Right kidney (tissue), 1 donor: ENCODE results near the gene RPL3.
"Not testable (repeated sequence)": the region's sequence is repeated elsewhere in the genome, so short reads cannot be mapped to it uniquely, and the experiment has no call there.

Experiments
- DNase-seq: peaks from one replicate; pipeline ENCODE4 v3.0.0-alpha.2; 2016

RPL3 gene

DNA sequence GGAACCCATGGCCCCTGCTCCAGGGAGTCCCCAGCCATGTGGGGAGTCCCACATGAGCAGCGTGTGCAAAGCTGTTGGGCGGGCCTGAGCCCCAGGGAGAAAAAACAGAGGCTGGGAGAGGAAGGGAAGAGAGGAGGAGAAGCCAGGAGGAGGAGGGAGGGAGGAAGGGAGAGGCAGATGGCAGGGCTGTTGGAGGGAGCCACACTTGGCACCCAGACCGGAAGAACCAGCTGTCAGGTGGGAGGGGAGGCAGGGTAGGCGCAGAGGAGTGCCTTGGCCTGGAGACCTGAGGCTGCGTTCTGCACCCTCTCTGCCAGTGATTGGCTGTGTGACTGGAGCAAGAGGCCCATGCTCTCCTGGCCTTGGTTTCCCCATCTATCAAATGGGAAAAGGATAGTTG lies 37.0 kb upstream of the RPL3 start:
- no peak for DNase-seq

DNA sequence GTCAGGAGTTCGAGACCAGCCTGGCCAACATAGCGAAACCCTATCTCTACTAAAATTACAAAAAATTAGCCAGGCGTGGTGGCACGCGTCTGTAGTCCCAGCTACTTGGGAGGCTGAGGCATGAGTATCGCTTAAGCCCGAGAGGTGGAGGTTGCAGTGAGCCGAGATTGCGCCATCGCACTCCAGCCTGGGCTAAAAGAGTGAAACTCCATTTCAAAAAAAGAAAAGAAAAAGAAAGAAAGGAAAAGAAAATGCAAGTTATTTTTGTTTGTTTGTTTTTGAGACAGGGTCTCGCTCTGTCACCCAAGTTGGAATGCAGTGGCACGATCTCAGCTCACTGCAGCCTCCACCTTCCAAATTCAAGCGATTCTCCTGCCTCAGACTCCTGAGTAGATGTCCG lies 36.4 kb upstream of the RPL3 start:
- DNase-seq: not testable (repeated sequence)

DNA sequence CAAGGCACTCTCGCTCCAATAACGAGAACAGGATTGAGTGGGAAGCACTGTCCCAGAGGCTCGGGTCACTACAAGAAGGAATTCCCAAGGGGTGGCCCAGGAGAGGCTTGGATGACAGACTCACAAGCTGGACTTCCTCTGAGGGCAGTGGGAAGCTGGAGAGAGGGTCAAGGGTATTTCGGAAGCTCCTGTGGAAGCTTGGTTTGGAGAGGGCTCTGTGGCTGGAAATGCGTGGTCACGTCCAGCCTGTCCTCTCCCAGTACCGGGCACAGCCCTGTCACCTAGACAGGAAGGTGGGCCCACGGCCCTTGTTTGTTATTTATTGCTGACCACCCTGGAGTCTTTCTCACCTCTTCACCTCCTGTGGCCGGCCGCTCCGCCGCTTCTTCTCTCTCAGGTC lies 35.7 kb upstream of the RPL3 start:
- DNase-seq: no peak

DNA sequence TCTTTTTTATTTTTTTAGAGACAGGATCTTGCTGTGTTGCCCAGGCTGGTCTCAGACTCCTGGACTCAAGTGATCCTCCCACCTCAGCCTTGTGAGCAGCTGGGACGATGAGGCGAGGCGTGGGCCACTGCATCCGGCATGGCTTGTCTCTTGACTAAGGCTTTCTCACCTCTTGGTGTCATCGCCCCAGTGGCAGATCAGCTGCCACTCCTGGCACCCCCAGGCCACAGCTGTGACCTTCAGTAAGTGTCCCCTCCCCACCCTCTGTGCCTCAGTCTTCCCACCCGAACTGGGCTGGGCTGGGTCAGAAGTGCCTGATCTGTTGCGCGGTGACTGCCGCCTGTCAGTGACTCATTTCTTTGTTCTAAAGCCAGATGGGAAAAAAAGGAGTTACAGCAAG lies 33.9 kb upstream of the RPL3 start:
- no peak for DNase-seq

DNA sequence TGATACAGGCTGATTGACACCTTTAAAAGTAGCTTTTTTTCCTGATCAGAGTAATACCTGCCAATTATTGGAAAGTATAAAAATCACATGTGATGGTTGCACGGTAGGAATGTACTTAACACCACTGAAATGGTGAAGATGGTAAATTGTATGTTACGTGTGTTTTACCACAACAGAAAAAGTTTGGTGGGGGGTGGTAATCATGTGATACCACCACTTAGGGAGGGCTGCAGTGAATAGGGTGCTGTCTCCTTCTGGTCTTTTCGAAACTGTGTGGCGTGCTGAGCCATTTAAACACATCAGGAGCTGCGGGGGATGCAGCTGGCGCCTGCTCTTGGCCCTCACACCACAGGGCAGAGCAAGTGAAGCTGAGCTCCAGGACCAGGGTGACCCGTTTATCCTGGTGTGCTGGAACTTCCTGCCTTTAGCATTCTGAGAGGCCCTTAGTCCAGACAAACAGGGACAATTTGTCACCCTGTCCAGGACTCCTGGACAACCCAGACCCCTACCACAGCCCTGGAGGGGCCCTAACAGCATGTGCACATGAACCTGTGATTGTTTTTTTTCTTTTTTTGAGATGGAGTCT lies 33.0 kb upstream of the RPL3 start:
- DNase-seq: no peak

DNA sequence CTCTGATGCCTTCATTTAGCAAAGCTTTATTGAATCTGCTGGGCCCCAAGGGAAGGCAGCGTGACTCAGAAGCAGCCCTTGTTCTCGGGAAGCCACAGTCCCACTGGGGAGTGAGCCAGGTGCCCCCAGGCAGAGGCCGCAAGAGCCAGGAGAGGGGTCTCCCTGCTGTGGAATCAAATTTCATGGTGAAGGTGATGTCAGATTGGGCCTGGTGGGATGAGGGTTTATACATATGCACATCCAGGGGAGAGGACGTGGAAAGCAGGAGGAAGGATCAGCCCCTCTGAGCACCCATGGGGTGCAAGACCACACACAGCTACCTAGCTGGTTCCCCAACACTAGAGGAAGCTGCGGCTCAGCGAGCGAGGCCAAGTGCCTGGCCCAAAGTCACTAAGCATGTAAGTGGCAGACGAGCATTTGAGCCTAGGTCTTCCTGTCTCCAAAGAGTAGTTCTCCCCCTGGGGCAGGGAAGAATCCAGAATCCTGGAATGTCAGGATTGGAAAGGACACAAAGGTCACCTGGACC lies 32.3 kb upstream of the RPL3 start:
- no peak for DNase-seq

DNA sequence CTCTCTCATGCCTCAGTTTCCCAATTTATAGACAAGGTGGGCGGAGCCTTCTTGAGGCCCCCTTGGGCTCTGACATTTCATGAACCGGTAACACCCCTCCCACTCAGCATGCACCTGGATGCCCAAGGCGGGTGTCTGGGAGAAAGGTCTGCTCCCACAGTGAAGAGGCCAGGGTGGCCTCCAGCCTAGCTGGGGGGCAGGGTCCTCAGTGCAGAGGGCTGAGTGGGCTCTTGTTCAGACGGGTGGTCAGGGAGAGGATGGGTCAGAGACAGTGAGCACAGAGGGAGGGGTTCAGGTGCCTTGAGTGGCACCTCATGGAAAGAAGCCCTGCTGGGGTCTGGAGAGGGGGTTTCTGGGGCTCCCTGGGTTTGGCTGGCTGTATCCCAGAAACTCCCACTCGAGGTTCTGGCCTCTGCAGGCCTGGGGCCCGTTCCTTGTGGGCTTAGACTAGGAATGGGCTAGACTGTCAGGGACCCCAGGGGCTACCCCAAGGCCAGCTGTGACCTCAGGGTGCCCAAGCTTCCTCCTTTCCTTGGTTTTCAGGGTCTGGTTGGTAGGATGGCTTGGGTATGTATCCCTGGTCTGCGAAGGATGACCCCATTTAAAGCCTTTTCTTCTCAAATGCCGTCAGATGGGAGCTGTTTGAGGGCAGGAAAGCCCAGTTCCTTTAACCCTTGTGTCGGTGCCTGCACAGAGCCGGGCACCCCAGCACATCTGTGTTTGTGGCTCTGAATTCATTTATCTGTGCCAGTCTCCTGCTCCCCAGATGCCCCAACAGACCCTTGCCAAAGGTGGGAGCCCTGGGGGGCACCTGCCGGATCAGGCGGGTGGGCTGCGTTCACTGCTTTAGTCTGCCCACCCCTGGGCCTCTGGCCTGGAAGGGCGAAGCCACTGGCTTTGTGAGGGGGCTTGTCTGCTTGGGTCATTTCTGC lies 31.6 kb upstream of the RPL3 start:
- DNase-seq: no peak

DNA sequence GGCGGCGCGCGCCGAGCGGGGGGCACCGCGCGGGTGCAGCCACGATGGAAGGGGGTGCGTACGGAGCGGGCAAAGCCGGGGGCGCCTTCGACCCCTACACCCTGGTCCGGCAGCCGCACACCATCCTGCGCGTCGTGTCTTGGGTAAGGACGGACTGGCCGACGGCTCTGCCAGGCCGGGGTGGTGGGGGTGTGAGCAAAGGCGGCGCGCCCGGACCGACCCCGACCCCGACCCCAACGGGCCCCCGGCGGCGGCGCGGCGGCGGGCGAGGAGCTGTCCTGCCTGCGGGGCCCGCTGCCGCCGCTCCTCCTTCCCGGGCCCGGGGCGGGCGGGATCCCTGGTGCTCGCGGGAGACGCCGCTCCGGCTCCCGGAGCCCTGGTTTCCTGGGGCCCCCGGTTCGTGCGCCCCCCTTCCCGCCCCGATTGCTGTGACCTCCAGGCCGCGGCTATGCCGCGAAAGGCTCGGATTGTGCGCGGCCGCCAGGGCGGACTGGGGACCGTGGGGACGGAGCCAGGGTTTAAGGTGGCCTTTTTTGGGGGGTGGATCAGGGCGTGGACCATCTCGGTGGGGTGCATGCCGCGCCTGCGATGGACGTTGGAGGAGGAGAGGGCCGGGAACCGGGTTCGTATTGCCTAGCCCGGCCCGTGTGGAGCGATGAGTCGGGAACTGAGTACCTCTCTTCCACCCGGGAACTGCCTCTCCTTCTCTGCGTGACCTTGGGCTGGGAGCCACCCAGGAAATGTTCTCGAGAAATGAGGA lies 30.7 kb upstream of the RPL3 start, which contains the start of gene SYNGR1:
Gene SYNGR1 (plus strand): TSS at position 25 of the 760 bp plus-strand sequence. CDS start 20 bp downstream, at position 45.
- peak; percentile 65 for DNase-seq

DNA sequence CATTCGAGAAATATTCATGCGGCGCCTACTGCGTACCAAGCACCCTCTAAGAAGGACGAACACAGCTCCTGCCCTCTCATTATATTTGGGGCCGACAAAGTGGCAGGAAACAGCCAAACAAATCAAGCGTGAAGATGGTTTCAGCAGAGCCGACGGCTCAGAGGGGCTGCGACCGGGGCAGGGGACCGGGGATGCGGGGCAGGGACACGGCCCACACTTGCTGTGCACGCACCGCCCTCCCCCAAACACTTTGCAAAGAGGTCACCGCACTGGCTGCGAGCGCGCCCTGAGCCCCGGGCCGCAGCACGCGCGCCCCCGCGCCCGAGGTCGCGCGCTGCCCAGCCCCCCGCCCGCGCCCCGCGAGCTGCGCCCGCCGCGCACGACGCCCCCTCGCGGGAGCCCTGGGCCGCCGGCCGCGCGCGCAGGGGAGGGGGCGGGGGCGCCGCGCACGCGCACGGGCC lies 30.1 kb upstream of the RPL3 start:
- peak; percentile 67 for DNase-seq

DNA sequence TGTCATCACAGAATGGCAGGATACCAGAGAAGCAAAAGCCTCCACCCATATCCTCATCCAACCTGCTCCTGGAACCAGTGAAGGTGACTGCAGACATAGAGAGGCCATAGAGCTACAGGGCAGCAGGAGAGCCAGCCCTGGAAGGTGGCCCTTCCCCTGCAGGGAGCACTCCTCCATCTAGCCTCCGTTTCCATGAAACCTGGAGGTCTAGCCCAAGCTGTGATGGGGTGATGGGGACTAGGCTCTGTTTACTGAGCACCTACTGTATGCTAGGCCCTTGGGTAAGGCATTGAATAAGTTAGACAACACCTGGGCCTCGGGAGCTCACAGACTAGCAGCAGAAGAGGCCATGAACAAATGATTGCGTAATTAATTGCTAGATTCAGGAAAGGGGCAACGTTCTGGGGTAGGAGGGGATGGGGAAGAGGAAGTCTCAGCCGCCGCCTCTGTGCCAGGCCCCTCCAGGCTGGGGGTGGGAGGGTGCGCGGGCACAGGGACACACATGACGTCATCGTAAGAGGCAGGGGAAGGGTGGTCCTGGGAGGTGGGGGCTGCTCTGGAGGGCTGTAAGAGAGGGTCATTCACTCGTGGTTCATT lies 29.6 kb upstream of the RPL3 start:
- no peak for DNase-seq

DNA sequence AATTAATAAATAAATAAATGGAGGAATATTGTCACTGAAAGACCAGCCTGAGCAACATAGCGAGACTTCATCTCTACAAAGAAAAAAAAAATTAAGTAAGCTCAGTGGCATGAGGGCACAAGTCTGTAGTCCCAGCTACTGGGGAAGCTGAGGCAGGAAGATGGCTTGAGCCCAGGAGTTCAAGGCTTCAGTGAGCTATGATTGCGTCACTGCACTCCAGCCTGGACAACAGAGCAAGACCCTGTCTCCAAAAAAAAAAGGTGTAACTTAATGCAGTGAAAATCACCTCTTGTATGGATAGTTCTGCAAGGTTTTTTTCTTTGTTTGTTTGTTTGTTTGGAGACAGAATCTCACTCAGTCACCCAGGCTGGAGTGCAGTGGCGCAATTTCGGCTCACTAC lies 25.8 kb upstream of the RPL3 start:
- DNase-seq: no peak

DNA sequence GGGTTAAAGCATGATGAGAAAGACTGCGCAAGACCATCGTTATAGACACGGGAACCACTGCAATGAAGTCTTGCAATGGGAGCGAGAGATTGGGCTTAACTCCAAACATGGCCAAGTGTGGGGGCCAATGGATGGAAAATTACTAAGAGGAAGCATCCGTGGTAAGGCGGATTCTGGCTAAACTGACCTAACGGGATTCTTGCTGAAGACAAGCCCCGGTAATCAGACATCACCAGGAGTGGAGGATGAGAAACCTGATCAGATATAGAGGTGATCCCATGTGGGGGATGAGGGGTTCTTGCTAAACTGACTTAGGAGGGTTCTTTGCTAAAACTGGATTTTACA lies 24.6 kb upstream of the RPL3 start:
- DNase-seq: no peak

DNA sequence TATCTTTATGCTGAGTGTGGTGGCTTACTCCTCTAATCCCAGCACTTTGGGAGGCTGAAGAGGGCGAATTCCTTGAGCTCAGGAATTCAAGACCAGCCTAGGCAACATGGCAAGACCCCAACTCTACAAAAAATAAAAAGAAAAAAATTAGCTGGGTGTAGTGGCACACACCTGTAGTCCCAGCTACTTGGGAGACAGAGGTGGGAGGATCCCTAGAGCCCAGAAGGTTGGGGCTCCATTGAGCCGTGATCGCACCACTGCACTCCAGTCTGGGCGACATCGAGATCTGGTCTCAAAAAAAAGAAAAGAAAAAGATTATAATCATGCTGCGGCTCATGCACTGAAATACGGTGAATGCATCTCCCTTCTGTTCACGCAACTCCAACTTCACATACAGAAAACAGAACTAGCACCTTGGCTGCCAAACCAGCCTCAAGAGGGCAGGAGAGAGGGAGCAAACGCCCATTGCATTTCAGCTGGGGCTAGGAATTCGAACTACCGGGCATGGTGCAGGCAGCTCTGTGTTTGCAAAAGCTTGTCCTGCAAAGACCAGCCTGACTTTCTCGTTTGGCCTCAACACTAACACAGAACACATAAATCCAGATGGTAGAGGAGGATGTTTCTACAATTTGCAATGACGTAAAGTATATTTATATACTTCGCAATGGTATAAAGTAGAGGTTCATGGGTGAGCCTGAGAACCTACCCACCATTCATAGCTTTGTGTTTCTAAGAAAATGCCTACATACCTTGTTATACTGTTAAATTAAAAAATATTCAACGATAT lies 24.0 kb upstream of the RPL3 start:
- peak; percentile 51 for DNase-seq

DNA sequence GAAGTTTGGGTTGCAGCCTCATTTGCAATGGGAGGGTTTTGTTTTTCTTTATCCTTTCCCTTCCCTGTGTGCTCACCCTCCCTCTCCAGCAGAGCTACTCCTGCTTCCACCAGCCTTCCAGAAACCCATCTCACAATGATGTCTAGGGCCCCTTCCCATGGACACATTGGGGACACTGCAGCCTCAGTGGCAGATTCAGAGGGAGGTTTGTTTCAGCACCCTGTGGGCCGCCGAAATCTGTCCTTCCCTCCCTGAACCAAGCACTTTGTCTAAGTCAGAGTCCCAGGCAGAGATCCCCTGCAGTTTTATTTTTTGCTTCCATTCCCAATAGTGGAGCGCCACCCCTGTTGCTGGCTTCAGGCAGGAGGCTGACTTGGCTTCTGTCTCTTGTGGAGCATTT lies 21.8 kb upstream of the RPL3 start:
- DNase-seq: no peak

DNA sequence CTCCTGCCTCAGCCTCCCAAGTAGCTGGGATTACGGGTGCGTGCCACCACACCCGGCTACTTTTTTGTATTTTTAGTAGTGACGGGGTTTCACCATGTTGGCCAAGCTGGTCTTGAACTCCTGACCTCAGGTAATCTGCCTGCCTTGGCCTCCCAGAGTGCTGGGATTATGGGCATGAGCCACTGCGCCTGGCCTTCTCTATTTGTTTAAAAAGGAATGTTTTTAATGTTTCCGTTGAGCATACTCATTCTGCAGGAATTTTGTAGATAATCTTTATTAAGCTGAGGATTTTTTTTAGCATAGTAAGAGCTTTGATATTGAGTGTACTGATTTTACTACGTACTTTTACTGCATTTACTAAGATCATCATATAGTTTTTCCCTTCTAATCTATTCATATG lies 20.4 kb upstream of the RPL3 start:
- not testable (repeated sequence) for DNase-seq

DNA sequence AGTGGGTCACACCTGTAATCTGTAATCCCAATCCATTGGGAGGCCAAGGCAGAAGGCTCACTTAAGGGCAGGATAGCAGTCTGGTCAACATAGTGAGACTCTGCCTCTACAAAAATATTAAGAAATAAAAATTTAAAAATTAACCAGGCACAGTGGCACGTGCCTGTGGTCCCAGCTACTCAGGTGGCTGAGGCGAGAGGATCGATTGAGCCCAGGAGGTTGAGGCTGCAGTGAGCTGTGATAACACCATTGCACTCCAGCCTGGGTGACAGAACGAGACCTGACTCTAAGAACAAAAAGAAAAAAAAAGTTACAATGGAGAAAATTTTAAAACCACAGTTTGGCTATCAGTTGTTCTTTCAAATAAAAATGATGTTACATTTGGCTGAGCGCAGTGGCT lies 17.0 kb upstream of the RPL3 start:
- DNase-seq: no peak

DNA sequence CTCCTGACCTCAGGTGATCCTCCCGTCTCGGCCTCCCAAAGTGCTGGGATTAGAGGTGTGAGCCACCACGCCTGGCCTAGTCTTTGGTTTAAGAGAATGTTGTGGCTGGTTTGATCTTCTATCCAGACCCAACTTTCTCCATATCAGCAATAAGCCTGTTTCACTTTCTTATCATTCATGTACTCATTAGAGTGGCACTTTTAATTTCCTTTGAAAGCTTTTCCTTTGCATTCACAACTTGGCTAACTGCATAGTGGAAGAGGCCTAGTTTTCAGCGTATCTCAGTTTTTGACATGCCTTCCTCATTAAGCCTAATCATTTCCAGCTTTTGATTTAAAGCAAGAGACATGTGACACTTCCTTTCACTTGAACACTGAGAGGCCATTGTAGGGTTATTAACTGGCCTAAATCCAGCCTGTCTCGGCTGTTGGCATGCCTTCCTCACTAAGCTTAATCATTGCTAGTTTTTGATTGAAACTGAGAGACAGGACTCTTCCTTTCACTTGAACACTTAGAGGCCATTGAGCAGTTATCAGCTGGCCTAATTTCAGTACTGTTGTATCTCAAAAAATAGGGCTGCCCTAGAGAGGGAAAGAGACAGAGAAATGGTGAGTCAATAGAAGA lies 13.1 kb upstream of the RPL3 start:
- DNase-seq: no peak

DNA sequence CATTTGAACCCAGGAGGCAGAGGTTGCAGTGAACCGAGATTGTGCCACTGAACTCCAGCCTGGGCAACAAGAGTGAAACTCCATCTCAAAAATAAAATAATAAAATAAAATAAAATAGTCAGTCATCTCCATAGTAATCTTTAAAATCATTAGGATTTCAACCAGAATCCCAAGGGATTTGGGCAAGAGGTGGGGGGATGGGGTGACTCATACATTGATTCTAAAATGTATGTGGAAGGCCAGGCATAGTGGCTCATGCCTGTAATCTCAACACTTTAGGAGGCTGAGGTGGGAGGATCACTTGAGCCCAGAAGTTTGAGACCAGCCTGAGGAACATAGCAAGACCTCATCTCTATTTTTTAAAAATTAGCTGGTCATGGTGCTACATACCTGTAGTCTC lies 11.1 kb upstream of the RPL3 start:
- not testable (repeated sequence) for DNase-seq

DNA sequence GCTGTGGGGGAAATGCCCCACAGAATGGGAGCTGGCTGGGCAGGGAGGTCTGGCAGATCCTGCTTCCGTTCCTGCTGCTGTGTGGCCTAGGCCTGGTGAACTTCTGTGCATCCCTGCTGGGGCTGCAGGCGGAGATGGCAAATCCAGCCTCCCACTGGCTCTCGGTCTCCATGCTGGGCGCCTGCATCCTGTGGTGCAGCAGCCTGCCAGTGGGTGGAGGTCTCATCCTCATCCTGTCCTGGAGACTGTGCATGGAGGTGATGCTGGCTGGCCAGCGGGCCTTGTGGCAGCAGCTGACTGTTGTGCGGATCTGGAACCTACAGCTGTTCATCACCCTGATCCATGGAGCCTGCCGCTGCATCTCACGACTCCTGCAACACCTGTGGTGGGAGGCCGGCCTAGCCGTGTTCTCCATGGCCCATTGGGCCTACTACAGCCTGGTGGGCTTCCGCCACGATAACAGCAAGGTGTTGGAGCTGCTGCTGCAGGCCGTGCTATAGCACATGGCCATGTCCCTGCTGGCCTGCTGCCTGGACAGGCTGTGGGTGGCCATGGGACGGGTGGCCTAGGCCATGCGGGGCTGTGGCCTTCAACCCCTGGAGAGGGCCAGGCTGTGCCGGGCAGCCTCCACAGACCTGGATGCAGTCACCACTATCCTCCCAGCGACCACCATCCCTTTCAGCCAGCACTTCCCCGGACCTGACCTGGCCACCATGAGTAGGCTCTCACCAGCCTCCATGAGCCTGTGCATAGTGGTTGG lies 8.8 kb upstream of the RPL3 start:
- no peak for DNase-seq

DNA sequence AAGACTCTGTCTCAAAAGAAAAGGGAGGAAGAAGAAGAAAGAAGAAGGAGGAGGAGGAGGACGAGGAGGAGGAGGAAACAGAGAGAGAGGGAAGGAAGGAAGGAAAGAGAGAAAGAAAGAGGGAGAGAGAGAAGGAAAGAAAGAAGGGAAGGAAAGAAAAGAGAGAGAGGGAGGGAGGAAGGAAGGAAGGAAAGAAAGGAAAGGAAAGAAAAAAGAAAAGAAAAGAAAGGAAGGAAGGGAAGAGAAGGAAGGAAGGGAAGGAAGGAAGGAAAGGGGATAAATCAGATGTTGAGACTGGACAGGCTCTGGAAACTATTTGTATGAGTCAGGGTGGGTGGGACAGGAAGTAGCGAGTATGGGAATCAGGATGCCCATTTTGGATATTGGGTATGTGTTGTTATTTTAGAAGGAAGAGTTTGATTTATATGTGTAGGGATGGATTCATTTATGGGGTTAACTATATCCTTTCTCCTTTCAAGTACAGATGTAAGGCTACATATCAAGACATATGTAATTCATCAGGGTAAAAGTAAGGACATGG lies 6.0 kb upstream of the RPL3 start:
- DNase-seq: no peak
